ENCODE data around the gene RASA4B. TPM values are rescaled to one million over a fixed set of nuclear protein-coding genes. Genes with fewer than 3 reads are reported as not detected.

RASA4B gene
- total RNA-seq: 0.44 and 1.4 TPM in 2 replicates

GRCh38 chr7:102517550-102518147 lies at the start of gene RASA4B:
RASA4B (minus strand) TSS chr7:102517777; CDS start chr7:102517710, 67 bp downstream.

GRCh38 chr7:102550808-102551422 lies 33.3 kb upstream of the RASA4B start, which contains the start of gene SPDYE2:
SPDYE2 (plus strand) TSS chr7:102551226; CDS start chr7:102553256, 2,030 bp downstream.

GRCh38 chr7:102543596-102543995 lies 26.0 kb upstream of the RASA4B start, which contains the start of gene UPK3BL2:
UPK3BL2 (minus strand) TSS chr7:102543696; CDS start chr7:102543636, 60 bp downstream.

GRCh38 chr7:102478314-102479208 lies 39.0 kb downstream of the RASA4B start, which contains the start of gene POLR2J:
POLR2J (minus strand) TSS chr7:102478922; CDS start chr7:102478860, 62 bp downstream.

GRCh38 chr7:102464577-102465280 lies 52.8 kb downstream of the RASA4B start, which contains the start of the genes ALKBH4 and LRWD1:
ALKBH4 (minus strand) TSS chr7:102464863; CDS start chr7:102464836, 27 bp downstream.
LRWD1 (plus strand) TSS chr7:102464984; CDS start chr7:102465081, 97 bp downstream.

GRCh38 chr7:102433219-102434038 lies 84.1 kb downstream of the RASA4B start, which contains the start of gene ORAI2:
ORAI2 (plus strand) TSS chr7:102433575; CDS start chr7:102438957, 5,382 bp downstream.

Other genes starting within 250 kb of the RASA4B start
- 2.0 and 2.4 TPM in 2 replicates for gene SH2B2, start 230.9 kb downstream of the RASA4B start, total RNA-seq
- not detected in 2 replicates for gene SPDYE6, start 161.3 kb downstream of the RASA4B start, total RNA-seq
- 15.2 and 16.4 TPM in 2 replicates for gene PRKRIP1, start 121.4 kb downstream of the RASA4B start, total RNA-seq
- 79.9 and 94.8 TPM in 2 replicates for gene ORAI2, start 84.2 kb downstream of the RASA4B start, total RNA-seq
- 13.6 and 14.9 TPM in 2 replicates for gene ALKBH4, start 52.9 kb downstream of the RASA4B start, total RNA-seq
- gene LRWD1, start 52.8 kb downstream of the RASA4B start, total RNA-seq: 26.9 and 44.8 TPM in 2 replicates
- gene POLR2J, start 38.9 kb downstream of the RASA4B start, total RNA-seq: 17.9 and 25.2 TPM in 2 replicates
- gene UPK3BL2, start 25.9 kb upstream of the RASA4B start, total RNA-seq: 1.3 and 2.1 TPM in 2 replicates
- not detected in 2 replicates for gene SPDYE2, start 33.4 kb upstream of the RASA4B start, total RNA-seq
- 36.1 and 48.8 TPM in 2 replicates for gene POLR2J3, start 54.8 kb upstream of the RASA4B start, total RNA-seq
- gene RASA4, start 99.0 kb upstream of the RASA4B start, total RNA-seq: 2.2 and 4.4 TPM in 2 replicates
- 9.6 and 10.5 TPM in 2 replicates for gene UPK3BL1, start 125.0 kb upstream of the RASA4B start, total RNA-seq
- gene SPDYE2B, start 132.5 kb upstream of the RASA4B start, total RNA-seq: not detected in 2 replicates
- 3.9 and 7.7 TPM in 2 replicates for gene POLR2J2, start 153.9 kb upstream of the RASA4B start, total RNA-seq
- gene FAM185A, start 231.2 kb upstream of the RASA4B start, total RNA-seq: 7.0 and 12.6 TPM in 2 replicates